AG08395 (cell line): ENCODE data around the gene ZDHHC14.
"Not testable (repeated sequence)": the region's sequence is repeated elsewhere in the genome, so short reads cannot be mapped to it uniquely, and the experiment has no call there.

Experiments
- DNase-seq: peaks from one replicate; pipeline ENCODE4 v3.0.0; 2012; ENCODE audit warnings: mixed read lengths, low spot score

ZDHHC14 gene

DNA sequence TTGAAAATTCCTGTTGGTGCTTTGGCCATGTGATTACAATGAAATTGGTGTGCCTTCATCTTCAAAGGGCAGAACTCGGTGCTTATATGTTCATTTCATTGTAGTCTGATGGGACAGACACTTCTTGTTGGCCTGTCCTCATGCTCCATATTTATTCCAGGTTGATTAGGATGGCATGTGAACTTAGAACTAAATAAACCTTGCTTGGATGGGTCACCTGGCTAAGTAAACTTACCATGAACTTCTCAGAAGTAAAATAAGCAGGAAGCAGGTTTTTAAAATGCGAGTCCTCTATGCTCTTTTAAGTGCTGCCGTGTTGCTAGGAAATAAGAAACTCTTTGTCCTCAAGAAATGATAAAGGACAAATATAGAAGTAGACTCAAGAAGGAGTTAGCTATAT lies 26.7 kb downstream of the ZDHHC14 start:
- no peak for DNase-seq

DNA sequence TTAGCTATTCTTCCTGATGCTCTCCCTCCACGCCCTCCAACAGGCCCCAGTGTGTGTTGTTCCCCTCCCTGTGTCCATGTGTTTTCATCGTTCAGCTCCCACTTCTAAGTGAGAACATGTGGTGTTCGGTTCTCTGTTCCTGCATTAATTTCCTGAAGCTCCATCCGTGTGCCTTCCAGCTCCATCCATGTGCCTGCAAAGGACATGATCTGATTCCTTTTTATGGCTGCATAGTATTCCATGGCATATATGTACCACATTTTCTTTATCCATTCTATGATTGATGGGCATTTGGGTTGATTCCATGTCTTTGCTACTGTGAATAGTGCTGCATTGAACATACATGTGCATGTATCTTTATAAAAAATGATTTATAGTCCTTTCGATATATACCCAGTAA lies 27.4 kb downstream of the ZDHHC14 start:
- DNase-seq: not testable (repeated sequence)

DNA sequence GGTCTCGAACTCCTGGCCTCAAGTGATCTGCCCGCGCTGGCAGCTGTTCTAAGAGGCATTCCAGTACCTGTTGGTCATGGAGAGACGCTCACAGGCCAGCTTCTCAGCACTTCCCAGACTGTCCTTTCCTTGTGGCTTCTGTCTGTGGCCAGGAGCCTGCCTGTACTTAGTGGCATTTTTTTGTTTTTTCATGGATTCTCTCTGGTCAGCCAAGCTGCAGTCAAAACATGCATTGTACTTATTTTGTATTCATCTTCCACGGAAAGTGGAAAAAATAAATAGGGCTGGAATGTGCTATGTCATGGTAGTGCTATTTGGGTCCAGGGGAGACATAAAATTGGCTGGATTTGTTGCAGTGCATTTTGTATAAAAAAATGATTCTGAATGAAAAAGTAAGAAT lies 29.1 kb downstream of the ZDHHC14 start:
- peak; percentile 21 for DNase-seq

DNA sequence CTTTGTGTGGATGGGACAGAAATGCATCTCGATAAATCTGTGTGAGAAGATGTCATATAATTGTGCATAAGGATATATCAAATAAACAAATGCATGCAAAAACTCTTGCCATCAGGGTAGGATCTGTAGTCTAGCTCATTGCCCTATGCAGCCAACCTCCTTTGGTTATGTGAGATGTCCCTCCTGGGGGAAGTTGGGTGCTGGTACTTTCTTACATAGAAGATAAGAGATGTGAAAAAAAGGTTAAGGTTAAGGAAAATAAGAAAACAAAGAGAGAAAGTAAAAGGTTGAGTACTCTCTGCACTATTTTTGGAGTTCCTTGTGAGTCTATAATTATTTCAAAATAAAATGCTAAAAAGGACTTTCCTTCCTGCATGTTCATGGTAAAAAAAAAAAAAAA lies 30.4 kb downstream of the ZDHHC14 start:
- DNase-seq: no peak

DNA sequence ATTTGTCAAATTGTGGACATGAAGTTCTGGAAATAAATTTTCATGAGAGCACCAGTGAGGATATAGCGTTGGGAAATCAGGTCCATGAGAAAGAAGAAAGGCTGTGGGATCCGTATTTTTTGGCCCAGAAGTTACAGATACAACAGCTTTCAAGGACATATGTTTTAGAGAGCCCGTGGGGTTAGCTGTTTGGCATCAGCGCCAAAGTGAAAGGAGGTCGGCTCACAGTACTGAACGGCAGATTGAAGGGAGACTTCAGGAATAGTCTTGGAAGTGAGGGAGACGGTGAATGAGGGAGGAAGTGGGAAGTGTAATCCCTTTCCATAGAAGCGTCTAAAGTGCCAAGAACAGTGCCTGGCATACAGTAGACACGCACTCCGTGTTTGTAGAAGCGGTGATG lies 31.8 kb downstream of the ZDHHC14 start:
- no peak for DNase-seq

DNA sequence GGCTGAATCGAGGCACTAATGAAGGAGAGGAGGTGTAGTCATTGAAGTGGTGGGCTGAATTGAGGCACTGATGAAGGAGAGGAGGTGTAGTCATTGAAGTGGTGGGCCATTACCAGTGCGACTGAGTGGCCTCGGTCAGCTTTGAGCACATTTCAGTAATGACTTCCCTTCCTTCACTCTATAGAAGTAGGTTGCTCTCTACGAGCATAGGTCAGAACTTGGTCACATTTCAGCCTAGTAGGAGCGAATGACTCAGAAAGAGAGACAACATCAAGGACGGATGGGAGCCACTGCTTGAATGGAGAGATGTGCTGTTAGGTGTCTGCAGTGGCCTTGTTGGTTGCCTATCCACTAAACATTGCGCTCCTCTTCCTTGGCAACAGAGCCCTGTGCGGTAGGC lies 39.5 kb downstream of the ZDHHC14 start:
- no peak for DNase-seq

DNA sequence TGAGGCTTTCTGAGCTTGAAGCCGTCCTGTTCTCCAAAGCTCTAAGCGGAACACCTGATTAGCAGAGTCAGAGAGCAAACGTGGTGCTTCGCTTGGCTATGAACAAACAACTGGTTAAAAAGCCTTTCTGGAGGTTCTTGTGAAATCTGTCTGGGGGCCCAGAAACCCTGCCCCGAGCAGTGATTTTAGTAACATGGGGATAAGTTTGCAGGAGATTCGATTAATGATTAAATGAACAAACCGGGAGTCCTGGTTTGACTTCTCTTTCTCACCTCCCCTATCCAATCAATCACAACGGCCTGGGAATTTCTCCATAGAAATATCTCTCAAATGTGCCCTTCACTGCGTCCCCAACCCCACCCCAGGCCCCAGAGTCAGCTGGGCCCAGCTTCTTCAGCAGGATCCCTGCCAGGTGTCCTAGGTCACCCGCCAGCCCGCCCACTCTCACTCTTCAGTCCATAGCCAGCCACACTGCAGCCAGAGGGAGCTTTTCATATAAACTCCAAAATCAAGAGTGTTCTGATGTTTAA lies 43.6 kb downstream of the ZDHHC14 start:
- DNase-seq: no peak

DNA sequence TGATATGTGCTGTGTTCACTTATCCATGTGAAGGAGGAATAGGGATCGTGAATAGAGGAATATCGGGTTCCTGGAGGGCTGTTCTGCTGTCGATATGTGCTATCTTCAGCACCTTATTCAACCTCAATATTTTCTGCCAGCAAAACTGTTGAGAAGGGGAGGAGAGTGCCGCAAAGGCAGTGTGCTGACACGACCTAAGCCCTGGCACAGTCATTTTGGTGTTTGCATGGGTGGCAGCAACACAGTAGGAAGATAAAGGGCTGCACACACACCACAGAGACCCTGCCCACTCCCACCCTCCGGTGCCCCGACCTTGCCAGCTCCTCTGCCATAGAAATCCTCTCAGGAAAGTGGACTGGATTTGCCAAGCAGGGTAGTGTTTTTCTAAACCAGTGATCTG lies 47.0 kb downstream of the ZDHHC14 start:
- DNase-seq: no peak

DNA sequence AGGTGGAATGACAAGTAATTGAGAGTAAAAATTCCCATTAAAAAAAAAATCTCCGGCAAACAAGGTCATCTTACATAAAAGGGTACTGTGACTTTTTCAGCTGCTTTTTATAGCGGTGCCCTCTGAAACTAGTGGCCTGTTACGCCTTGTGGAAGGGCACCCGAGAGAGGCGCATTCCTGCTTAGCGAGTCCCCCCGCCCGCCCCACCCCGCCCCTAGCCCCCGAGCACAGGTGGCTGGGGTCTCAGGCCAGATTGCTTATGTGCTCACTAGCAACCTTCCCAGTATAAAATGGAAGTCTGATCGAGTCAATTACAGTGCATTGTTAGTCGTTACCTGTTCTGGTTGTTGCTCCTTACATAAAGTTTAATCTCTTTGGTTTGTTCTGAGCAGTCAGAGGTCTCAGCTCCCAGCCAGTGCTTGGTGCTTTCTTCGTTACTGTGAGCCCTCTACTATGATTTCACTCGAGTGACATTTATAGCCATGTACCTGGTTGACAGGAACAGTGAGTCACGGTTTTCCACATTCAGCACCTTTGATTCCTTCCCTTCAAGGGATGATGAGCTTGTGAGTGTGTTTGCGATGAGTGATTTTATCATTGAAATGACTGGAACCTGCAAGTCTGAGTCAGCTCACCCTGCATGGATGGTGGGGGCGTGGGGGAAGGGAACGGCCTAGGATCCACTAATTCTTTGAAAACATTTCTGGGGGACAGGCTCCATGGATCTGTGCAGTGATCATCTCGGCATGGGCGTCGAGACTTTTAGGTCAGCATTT lies 47.6 kb downstream of the ZDHHC14 start:
- DNase-seq: no peak

DNA sequence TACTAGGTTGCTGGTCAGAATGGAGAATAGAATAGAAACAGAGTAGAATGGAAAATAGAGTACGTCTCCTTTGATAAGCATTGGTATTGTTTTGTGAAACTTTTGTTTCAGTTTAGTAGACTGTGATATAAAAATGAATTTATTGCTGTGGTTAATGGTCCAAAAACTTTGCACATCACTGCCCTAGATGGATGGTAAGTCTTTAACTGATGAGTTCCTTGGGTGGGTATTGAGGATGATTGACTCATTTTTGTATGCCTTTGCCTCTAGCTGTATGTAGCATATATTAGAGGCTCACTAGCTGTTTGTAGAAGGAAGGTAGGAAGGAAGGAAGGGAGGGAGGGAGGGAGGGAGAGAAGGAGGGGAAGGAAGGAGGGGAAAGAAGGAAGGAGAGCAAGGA lies 48.3 kb downstream of the ZDHHC14 start:
- no peak for DNase-seq

DNA sequence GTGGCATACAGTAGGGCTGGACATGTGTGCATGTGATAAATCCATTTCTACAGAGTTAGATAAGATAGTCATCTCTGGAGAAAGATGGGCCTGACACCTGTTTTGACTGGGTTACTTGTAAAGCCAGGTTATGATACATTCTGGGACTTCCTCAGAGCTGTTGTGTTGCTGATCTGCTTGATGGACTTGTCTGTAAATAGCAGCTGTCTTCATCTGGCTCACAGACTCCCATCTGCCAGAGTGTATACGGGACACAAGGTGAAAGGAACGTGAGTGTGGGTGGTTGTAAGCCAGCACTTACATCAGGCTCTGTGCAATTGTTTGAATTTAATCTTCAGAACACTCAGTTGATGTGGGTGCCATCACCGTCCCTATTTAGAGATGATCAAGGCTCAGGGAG lies 49.8 kb downstream of the ZDHHC14 start:
- DNase-seq: no peak

DNA sequence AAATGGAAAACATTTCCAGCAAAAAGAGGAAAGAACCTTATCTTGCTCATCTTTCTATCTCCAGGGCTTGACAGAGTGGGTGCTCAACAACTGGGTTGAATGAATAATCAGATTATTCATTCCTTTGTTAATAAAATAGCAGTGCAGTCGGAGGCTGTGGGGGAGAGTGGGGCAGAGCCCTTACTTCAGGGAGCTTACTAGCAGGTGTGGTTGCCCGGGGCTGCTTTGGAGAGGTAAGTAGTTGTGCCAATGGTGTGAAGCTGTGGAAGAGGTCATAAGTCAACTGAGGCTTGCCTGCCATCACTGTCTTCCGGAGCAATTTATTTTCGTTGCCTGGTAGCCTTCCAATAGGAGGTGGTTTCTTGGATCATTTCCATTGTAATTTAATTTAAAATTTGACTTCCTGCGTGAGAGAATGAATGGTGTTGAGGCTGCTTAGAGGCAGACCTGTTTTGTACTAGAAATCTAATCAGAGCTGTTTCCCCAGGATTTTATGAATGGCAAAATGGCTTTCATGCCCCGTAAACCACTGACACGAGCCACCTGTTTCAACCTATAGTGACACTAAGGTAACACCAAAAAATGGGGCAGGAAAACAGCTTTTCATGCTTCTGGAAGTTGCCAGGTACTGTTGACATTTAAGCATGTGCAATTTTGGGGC lies 51.4 kb downstream of the ZDHHC14 start:
- DNase-seq: no peak

DNA sequence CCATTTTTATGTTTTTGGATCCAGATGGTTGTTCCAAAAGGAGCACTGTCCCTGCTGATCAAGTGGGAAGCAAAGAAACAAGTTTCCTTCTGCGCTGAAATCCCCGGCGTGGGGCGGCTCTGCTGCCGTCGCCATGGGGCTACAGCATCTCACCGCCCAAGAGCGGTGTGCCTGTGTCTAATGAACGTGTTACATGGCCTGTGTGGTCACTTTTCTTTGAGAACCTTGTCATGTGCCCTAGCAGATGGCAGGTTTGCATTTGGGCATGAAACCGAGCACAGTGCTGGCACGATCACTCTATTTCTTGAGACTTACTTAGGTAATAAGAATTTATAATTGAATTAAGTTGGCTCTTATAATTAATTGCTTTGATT lies 51.9 kb downstream of the ZDHHC14 start:
- no peak for DNase-seq

DNA sequence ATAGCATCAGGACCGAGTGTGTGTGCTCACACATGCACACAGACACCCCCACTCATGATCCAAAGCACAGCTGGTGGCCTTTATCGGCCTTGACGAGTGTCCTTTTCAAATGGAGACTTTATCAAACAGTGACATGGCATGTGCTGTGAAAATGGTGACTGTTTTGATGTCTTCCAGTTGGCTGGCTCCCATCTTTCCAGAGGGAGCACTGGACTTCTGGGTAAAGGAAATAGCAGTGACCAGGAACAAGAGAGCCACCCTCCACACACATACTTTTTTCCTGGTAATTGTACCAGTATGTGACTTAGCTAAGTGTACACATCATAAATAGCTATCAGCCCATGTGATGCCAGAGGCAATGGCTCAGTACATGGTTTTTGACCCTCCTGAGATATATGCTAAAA lies 52.7 kb downstream of the ZDHHC14 start:
- no peak for DNase-seq

DNA sequence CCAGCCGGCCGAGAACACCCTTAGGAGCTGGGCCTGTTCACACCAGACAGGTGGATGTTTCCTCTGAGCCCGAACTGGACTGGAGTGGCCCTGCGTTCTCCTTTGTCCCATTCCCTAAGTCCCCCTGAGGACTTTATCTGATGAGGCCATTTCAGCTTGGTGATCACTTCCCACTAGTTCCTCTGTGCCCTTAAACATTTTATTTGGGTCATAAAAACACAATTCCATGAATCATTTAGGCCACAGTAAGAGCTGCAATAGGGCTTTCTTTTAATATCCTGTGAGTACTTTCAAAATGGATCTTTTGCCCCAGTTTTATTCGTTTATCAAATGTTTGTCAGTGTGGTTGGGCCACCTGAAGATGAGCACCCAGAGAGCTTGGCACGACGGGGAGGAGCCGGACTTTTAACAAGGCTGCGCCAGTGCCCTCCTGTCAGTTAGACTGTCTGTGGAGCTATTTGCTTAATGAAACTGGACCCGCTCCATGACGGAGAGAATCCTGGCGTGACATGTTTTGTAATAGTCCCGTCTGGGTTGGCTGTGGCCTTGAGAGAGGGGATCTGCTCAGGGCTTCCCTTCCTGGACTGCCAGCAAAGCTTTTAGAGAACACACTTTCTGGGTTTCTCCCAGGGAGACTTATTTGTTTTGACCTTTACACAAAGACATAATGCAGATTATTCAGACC lies 53.5 kb downstream of the ZDHHC14 start:
- no peak for DNase-seq

DNA sequence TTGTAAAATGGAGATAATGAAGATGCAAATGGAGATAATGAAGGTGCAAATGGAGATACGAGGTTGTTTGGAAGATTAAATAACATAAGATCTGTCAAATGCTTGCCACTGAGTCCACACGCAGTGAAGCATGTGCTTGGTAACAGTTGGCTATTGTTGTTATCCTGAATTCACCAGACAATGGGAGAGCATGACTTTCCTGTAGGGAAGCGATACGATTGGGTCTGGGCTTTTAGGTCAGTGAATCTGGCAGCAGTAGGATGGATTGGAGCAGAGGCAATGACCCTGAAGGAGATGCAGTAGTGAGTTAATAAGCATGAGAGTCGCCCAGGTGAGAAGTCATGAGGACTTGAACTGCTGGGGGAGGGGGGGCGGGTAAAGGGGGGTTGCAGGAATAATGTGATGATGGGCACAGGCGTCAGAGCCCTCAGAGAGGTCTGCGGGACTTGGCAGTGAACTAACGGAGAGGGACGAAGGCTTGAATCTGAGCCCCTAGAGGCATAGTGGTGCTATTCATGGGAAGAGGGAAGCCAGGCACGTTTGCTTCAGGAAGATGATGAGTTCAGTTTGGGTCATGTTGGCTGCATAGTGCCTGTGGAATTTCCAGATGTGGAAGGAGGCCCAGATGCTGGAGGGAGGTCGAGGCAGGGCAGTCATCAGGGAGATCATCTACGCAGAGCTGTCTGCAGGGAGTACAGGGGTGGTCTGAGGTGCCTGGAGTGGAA lies 55.4 kb downstream of the ZDHHC14 start:
- no peak for DNase-seq

DNA sequence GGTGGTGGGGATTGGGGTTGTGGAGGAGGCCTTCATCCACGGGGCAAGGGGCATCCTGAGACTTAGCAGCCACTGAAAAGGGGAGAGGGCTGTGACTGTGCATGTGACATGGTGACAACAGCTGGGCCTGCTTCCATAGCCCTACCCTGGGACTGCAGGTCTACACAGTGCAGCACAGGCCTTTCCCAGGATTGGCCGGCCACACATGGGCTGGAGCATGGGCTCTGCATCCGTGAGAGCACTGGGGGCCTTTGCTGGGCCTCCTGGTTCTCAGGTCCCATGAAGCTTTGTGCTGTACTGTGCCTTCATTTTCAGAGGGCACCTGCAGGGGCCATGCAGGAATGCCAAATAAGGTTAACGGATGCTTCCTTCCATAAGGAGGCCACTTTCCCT lies 56.0 kb downstream of the ZDHHC14 start:
- DNase-seq: no peak

DNA sequence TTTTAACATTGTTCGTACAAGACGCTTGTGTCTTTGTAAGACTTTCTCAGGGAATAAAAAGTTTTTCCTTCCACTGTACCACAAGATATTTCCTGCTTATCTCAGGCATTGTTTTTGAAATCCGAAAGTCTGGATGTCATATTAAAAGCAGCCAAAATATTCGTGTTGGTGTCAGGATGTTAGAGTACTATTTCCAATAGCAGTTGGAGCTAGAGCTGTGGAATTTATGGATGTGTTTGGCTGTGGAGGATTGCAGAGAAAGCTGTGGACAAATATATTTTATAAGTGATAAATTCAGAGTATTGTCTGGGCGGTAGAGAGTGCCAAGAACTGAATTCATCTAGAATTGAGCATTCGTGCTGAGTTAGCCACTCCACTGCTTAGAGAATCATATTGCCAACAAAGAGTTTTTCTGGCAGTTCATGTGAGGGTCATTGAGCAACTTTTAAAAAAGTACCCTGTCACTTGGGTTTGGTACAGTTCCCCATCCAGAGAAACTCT lies 57.7 kb downstream of the ZDHHC14 start:
- DNase-seq: peak; percentile 46

DNA sequence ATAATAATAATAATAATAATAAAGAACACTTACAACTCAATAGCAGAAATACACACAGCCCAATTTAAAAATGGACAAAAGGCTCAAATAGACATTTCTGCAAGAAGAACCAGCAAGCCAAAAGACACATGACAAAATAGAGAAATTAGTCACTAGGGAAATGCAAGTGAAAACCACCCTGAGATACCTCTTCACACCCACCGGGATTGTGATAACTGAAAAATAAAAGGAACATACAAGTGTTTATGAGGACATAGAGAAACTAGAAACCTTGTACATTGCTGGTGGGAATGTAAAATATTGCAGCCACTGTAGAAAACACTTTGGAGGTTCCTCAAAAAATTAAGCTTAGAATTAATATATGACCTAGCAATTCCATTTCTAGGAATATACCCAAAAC lies 59.2 kb downstream of the ZDHHC14 start:
- no peak for DNase-seq

DNA sequence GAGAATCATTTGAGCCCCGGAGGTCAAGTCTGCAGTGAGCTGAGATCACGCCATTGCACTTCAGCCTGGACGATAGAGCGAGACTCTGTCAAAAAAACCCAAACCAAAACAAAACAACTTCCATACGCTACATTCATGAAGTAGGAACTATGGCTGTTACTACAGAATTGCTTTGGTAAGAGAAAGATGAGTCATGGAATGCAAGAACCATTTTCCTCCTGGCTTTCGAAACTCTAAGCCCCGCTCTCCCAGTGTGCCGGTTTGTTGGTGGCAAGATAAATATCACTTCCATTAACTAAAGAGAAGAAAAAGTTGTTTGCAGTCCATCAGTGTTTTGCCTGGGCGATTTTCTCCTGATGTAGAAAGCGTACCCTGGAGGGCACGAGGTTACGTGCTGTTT lies 61.3 kb downstream of the ZDHHC14 start:
- DNase-seq: no peak

DNA sequence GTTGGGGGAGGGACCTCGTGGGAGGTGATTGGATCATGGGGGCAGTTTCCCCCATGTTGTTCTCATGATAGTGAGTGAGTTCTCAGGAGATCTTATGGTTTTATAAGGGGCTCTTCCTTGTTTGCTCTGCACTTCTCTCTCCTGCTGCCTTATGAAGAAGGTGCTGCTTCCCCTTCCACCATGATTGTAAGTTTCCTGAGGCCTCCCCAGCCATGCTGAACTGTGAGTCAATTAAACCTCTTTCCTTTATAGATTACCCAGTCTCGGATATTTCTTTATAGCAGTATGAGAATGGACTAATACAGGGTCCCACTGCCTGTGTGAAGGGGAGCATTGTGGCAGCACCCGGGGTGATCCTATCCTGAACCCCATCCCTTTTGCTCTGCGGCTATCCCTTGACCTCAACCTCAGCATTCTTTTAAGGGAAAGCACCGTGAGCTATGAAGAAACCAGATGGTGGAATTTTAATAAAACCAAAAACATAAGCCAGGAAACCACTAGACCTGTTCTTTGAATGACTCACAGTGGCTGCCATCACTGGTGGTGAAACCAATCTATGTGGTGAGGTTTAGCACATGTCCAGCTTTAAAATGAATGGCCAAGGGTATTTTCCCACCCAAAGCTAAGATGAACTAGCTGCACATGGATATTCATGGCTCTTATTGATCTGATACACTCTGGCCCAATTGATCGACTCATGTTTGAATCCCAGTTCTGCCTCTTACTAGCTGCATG lies 62.2 kb downstream of the ZDHHC14 start:
- DNase-seq: peak; percentile 72
